ENCODE measurements around the gene PDZRN4. TPM values are rescaled to one million over a fixed set of nuclear protein-coding genes. Genes with fewer than 3 reads are reported as not detected.

The PDZRN4 gene
- total RNA-seq, 1 donor from 2014 or later = 2.3 TPM

- Mint-ChIP-seq H3K36me3 (no peaks in the 10 kb centered on the region), H3K9me3 (peaks cover 4% of the 10 kb centered on the region), H3K27ac (no peak overlapping the region), H3K4me3 (no peak overlapping the region), H3K4me1 (ENCODE audit: unreplicated experiment) (peaks cover 4% of the 10 kb centered on the region), H3K27me3 (no peaks in the 10 kb centered on the region)
- TF ChIP-seq CTCF (conservative IDR thresholded peaks at IDR 0.05) = no peak
- no peak for DNase-seq (ENCODE audit: extremely low spot score, unreplicated experiment)
Observed at GRCh38 chr12:41225179-41225578, 37.1 kb downstream of the PDZRN4 start.

GRCh38 chr12:41228066-41228820 is 40.1 kb downstream of the PDZRN4 start:
- H3K27me3 Mint-ChIP-seq = no peaks in the 10 kb centered on the region
- peaks cover 5% of the 10 kb centered on the region for H3K4me1 Mint-ChIP-seq (ENCODE audit: unreplicated experiment)
- DNase-seq (ENCODE audit: extremely low spot score, unreplicated experiment) = no peak
- H3K4me3 Mint-ChIP-seq = no peak overlapping the region
- no peak overlapping the region for H3K27ac Mint-ChIP-seq
- H3K36me3 Mint-ChIP-seq = no peaks in the 10 kb centered on the region
- no peak for TF ChIP-seq CTCF (conservative IDR thresholded peaks at IDR 0.05)
- H3K9me3 Mint-ChIP-seq = no peaks in the 10 kb centered on the region

DNA sequence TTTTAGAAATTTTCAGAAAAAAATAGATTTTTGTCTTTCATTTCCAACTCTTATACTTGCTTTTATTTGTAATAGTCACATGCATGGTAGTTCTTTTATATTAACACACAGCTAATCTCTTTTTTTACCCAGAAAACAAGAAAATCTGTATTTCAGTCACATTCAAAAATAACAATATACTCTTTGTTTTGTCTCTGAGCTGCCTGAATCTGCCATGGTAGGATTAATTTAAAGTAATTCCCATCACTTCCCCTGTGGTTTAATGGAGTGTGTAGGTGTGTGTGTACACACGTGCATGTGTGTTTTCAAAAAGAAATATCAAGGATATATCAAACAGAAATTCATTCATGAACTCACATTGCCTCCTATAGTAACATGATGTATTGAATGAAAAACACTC is 42.6 kb downstream of the PDZRN4 start:
- peaks cover 13% of the 10 kb centered on the region for H3K4me1 Mint-ChIP-seq (ENCODE audit: unreplicated experiment)
- DNase-seq (ENCODE audit: extremely low spot score, unreplicated experiment) = no peak

DNA sequence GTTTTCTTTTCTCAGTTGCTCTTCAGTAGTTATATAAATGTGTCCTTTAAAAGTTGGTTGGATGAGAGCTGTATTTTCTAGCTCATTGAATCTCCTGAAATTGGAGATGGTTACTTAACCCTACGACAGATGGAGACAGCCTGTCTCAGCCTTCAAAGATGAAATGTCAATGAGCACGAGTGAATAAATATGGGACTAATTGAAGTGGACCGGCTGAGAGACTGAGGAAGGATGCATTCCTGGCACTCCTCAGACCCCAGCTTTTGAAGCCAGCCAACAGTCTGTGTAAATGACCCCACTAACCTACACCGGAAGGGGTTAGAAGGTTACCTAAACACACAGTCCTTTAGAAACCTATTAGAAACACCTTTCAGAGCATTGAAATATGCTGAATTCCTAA is 46.6 kb downstream of the PDZRN4 start:
- no peak for DNase-seq (ENCODE audit: extremely low spot score, unreplicated experiment)
- H3K36me3 Mint-ChIP-seq = no peaks in the 10 kb centered on the region
- H3K27me3 Mint-ChIP-seq = no peaks in the 10 kb centered on the region
- no peak overlapping the region for H3K4me3 Mint-ChIP-seq
- H3K27ac Mint-ChIP-seq = no peak overlapping the region
- H3K9me3 Mint-ChIP-seq = peaks cover 3% of the 10 kb centered on the region
- peaks cover 22% of the 10 kb centered on the region for H3K4me1 Mint-ChIP-seq (ENCODE audit: unreplicated experiment)
- TF ChIP-seq CTCF (conservative IDR thresholded peaks at IDR 0.05) = no peak

More for the DNA sequence above, 42.6 kb downstream of the PDZRN4 start:
- Mint-ChIP-seq H3K27ac (no peak overlapping the region), H3K9me3 (no peaks in the 10 kb centered on the region), H3K36me3 (no peaks in the 10 kb centered on the region), H3K4me3 (no peak overlapping the region), H3K27me3 (no peaks in the 10 kb centered on the region)
- no peak for TF ChIP-seq CTCF (conservative IDR thresholded peaks at IDR 0.05)

DNA sequence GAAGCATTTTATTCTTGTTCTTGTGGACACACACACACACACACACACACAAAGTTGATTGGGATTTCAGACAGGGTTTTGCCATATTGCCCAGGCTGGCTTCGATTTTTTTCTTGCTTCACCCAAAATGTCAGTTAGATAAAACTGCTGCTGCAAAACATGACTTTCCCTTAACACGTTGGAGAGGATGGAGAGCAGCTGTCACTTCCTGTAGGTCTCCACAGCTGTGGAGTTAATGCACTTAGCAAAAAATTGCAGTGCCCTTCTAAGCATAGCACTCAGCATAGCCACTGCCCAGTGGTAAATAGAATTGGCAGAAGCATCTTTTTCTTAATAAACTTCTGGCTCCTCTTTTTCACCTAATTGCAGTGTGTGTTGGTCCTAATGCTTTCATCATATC is 54.5 kb downstream of the PDZRN4 start:
- H3K27me3 Mint-ChIP-seq = no peaks in the 10 kb centered on the region
- H3K4me1 Mint-ChIP-seq (ENCODE audit: unreplicated experiment) = peaks cover 4% of the 10 kb centered on the region
- no peak for DNase-seq (ENCODE audit: extremely low spot score, unreplicated experiment)
- H3K27ac Mint-ChIP-seq = no peak overlapping the region
- peaks cover 7% of the 10 kb centered on the region for H3K9me3 Mint-ChIP-seq
- TF ChIP-seq CTCF (conservative IDR thresholded peaks at IDR 0.05) = no peak
- no peaks in the 10 kb centered on the region for H3K36me3 Mint-ChIP-seq
- no peak overlapping the region for H3K4me3 Mint-ChIP-seq
